Stimulated activated CD8-positive, alpha-beta memory T cell treated with anti-CD3 and anti-CD28 coated beads, Interleukin-7, amount 100 ng/mL, for 48 hours (primary cell): Measurements from ENCODE around the gene NECTIN1.

Experiments used
- DNase-seq, 2 donors: peaks; one replicate each; pipeline ENCODE4 v3.0.0-alpha.2; 2020; ENCODE audit warnings: low read depth in 1 of 2; ENCODE audit errors: extremely low read depth in 1 of 2

NECTIN1 gene

DNA sequence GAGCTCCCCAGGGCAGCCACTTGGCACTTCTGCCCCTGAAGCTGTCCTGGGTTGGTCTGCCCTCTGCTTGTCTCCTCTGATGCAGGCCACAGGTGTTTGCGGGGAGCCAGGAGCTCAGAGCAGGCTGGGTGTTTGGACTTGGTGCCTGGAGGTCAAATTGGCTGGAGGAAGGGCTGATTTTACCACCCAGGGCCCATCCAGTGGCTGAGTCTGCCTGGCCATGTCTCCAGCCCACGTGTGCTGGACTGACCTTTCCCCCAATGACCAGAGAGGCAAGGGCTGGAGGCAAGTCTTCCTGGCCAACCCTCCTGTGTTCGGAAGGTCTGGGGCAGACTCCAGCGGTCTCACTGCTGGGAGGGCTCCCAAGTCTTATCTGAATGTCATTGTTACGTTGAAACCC is 84.0 kb downstream of the NECTIN1 start:
- DNase-seq, result no peak

- no peak for DNase-seq
These were observed 84.5 kb downstream of the NECTIN1 start for GRCh38 chr11:119644502-119644901.

- no peak for DNase-seq
These were observed 85.1 kb downstream of the NECTIN1 start for GRCh38 chr11:119643876-119644225.

DNA sequence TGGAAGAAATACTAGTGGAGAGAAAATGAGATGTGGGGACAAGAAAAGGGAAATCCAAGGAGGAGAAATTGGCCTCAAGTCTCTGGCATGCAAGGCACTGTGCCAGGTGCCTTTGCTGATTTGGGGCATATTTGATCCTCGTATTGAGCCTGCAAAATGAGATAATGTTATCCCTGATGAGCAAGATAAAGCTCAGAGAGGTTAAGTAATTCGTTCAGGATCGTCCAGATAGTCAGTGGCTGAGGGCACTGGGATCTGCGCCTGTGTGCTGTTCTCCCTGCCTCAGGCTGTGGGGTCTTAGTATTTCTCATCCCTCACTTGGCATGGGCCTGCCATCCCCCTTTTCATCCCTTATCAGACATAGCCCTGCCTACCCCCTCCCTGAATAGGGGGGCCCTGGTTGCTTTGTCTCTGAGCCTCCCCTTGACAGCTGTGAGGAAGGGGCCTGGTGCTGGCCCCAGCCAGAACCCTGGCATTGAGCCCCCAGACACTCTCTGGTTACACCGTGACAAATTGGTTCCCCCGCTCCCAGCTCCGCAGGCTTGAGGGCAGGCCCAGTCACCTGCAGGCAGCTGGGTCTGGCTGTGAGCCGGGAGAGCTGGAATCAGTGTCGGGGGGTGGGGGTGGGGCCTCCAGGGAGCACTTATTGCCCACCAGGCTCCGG is 85.7 kb downstream of the NECTIN1 start:
- no peak for DNase-seq

GRCh38 chr11:119641983-119642745 is 86.8 kb downstream of the NECTIN1 start:
- DNase-seq, result no peak

DNA sequence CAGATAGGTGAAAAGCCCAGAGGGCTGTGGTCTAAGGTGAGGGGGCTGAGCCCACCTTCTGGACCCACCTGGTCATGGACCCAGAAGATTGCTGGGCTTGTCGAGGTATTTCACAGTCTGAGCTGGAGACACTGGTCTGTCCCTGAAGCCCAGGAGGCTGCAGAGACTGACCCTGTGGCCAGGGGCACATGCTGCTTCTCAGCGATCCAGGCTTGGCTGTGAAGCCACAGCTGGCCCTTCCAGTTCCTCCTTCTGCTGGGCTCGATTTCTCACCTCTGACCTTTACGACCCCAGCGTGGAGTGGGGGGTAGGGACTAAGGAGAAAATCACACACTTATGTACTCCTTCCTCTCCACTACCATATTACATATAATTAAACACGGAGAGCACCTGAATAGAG is 88.5 kb downstream of the NECTIN1 start:
- DNase-seq, result no peak

- DNase-seq, result no peak
These were observed 89.3 kb downstream of the NECTIN1 start for GRCh38 chr11:119639642-119640205.

GRCh38 chr11:119638851-119639250 is 90.1 kb downstream of the NECTIN1 start:
- no peak for DNase-seq

DNA sequence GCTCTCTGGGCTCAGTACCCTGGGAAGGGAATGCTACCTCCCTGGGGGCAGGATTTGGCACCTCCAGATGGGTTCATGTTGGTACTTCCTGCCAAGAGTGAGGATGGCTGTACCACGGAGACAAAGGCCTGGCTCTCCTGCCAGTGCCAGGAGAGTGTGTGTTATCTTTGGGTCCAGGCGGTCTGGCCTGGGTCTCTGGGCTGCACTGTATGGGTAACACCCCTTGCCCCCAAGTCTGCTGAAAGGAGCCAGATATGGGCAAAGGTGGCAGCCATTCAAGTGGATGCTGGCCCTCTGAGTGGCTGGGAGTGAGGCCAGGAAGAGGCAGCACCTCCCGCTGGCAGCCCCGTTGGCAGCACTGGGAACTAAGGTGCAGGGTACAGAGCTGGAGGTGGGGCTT is 91.5 kb downstream of the NECTIN1 start:
- no peak for DNase-seq

GRCh38 chr11:119635776-119636175 is 93.2 kb downstream of the NECTIN1 start:
- DNase-seq, result no peak

- DNase-seq, result no peak
These were observed 93.8 kb downstream of the NECTIN1 start for GRCh38 chr11:119635041-119635740.

DNA sequence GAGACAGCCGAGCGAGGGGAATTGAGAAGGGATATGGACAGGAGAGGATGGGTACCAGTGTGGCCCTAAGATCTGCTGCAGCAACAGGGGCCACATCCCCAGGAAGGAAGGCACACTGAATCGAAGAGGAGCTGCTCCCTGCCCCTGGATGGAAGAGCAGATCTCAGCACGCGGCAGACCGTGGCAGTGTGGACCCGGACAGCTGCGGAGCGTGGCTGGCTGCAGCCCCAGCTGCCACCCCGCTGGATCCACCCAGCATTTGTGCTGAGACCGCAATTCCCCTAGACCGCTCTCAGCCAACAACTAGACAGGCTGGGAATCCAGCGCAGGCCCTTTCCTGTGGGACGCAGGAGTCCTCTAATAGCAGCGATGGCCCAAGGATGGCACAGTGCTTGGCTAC is 94.7 kb downstream of the NECTIN1 start:
- no peak for DNase-seq

DNA sequence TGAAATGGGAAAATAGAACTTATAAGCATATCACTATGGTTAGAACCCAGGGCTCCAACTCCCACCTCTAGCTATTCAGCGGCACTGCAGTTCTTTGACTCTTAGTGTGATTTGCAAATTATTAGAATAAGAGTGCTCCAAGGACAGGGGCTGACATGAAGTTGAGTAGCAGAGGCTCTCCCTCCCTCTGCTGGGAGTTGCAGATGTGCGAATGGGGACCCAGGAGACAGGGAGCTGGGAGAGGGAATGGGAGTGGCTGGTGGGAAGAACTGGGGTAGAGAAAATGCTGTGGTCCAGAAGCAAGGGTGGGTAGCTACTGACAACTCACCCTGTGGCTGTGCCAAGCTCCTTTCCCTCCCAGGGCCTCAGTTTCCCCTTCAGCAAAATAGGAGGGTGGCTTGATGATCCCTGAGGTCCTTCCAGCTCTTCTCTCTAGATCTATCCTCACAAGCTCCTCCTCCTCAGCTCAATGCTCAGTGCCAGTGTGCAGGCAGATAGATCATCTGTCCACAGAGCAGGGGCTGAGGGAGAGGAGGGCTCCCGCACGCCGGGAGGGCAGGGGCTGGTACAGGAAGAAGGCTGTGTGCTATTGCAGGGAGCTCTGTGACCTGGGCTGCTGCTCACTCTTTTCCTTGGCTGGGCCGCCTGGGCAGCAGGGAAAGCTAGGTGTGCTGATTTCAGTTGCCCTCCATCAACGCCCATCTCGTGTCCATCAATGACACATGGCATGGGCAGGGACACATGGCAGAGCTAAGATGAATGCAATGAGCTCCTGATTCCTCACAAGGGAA is 99.0 kb downstream of the NECTIN1 start:
- no peak for DNase-seq

DNA sequence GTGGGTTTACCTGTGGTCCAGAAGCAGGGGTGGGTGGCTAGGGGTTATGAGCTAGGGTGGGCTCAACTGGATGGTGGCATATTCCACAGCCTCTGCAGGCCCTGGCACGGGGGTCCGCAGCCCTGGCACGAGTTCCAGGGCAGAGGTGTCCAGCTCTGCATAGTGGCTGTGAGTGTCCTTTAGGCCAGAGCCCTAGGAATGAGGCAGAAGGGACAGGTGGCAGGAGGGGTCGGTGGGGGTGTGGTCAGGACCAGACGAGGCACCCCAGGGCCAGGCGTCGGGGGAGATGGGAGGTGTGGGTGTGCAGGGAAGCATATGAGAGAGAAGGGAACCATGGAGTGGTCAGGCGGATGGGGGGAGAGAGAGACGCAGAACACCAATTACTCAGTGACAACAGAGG is 99.9 kb downstream of the NECTIN1 start:
- no peak for DNase-seq

GRCh38 chr11:119627286-119627685 is 101.7 kb downstream of the NECTIN1 start:
- no peak for DNase-seq

GRCh38 chr11:119626871-119627270 is 102.1 kb downstream of the NECTIN1 start:
- no peak for DNase-seq

DNA sequence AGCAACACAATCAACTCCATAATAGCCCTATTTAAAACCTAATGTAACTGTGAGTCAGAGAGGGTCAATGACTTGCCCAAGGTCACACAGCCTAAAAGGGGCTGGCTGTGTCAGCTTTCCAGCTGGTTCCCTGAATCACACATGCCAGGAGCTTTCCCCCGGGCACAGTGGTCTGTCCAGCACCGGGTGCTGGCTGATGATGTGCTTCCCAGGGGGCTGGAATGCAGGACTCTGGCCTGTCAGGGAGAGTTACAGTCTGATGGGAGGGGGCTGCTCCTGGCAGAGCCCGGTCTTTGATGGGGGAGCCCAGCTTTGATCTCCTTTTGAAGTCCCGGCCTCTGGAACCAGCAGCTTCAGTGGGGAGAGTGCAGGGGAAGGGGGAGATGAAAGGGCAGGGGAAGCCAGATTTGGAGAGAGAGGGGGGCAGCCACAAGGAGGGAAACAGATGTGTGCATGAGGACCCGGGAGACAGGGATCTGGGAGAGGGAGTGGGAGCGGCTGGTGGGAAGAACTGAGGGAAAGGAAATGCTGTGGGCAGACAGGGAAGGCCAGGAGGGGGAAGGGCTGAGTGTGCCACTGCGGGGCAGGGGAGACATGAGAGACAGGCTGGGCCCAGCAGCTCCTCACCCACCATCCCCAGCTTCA is 102.7 kb downstream of the NECTIN1 start:
- DNase-seq, result no peak

- no peak for DNase-seq
These were observed 103.6 kb downstream of the NECTIN1 start for GRCh38 chr11:119625206-119625978.

DNA sequence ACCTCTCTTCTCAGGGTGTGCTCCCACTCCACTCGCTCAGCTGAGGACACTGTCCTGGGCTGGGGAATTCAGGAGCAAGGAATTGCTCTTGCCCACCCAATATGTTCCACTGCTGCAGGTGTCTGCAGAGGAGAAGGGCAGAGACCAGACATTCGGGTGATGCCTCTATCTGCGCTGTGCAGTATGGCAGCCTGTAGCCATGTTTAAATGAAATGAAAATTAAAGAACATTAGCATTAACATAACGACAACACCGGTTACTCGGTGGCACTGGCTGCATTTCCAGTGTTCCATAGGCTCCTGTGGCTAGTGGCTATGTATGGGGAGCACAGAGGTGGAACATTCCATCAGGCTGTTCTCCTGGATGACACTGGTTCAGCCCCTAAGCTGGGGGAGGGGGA is 104.4 kb downstream of the NECTIN1 start:
- no peak for DNase-seq
